Activated CD8-positive, alpha-beta memory T cell treated with anti-CD3 and anti-CD28 coated beads, Interleukin-2, amount 50 U/mL, for 24 hours (primary cell): ENCODE measurements around the gene C7orf57.

ENCODE experiments used
- DNase-seq: peaks from one replicate; pipeline ENCODE4 v3.0.0-alpha.2; 2020; ENCODE audit errors: extremely low read depth

Gene C7orf57

DNA sequence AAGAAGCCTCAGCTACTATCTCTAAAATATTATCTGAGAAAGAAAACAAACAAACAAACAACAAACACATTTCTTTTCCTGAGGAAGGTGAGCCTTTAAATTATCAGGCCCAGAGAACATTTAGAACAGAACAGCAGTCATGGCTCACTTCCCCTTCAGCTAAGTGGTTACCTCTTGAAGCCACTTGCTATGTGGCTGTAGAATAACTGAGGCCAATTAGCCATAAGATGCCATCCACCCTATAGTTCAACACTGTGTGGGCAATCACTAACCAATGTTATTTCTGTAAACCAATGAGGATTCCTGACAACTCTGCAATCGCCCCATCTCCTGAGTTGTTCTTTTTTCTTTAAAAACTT lies 50.1 kb downstream of the C7orf57 start:
- no peak for DNase-seq

DNA sequence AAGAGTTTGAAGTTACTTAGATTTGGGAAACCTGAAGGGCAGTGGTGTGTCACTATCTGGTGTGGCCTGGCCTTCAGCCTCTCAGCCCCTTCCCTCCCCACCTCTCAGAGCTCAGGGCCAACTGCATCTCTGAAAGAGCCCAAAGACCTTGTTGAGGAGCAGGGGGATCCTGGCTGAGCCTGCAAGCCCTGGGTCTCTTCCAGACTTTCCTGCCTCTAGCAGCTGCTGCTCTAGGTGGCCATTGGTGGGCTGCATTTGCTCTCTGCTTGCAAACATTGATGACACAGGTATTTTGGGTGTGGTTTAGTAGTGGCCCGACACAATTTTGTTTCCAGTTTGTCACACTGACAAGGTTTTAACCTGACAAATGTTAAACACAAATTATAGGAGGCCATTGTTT lies 50.6 kb downstream of the C7orf57 start:
- no peak for DNase-seq

DNA sequence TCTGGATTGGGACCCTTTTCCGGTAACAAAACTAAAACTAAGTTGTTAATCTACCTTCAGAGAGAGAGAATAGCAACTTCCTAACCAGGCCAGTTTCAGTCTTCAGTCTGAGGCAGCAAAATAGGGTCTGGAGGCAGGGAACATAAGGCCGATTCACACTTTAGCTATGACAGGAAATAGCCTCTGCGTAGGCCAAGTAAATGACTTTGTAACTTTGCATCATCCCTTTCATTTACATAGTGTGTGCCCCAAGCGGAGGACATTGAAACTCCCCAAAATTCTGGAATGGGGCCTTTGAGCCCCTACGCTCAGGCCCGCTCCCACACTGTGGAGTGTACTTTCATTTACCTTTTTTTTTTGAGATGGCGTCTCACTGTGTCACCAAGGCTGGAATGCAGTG lies 52.0 kb downstream of the C7orf57 start:
- DNase-seq = no peak

DNA sequence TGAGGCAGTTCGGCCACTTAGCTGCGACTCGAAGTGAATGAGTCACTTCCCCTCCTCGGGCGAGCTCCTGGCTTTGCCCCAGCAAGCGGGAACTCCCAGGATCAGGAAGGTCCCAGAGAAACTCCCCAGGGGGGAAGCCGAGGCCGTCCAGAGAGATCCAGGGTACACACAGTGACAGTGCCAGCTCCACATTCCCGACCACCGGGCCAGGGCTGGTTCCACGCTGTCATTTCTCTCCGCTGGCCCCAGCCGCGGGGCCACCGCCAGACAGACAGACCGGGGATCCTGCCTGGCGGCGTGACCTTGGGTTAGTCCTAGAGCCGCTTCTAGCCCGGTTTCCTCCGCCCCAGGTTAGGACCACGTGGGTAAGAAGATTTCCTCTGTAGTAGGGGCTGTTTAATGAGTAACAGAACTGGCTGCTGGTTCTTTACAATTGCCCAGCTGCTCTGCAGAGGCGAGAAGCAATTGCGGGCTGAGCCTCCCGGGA lies 53.3 kb downstream of the C7orf57 start:
- no peak for DNase-seq

DNA sequence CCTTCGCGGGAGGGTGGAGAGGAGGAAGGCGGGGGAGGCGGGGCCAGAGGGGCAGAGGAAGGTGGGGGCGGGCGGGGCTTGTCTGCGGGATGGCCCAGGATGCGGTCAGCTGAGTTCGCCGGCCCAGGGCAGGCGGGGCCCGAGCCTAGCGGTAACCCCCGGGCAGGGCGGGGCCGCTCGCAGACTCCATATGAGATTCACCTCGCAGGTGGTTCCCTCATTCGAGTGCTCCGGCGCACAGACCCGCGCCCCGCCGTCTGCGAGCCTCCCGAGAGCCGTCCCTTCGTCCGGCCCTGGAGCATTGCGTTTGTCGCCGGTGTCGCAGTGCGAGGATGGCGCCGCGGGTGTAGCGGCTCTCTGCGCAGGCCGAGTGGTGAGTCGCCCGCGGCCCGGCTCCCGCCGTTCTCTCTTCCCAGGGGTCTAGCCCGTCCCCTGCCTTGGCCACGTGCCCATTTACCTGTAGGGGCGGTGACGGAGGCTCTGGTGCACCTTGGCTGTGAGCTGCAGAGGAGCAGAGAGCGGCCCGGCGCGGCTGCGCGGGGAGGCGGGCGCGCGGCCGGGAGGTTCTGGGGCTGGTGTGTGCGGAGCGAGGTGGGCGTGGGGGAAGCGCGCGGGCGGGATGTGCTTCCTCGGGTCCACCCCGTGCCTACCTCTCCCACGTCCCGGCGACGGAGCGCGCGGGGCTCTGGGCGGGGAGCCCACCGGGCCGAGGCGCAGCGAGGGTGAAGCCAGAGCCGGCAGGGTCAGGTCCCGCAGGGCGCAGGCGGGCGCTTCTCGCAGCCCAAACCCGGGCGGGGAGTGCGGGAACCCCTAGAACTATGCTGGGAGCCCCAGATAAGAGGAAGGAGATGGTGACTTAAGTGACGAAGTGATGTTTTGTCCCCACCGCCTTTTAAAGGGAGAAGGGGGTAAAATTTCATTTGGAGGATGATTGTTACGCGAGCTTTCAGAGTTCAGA lies 54.0 kb downstream of the C7orf57 start, which contains the start of gene UPP1:
UPP1 (plus strand) TSS at position 220 of the 958 bp plus-strand sequence. CDS start 5,519 bp downstream, outside the sequence.
- peak; percentile 71 for DNase-seq

DNA sequence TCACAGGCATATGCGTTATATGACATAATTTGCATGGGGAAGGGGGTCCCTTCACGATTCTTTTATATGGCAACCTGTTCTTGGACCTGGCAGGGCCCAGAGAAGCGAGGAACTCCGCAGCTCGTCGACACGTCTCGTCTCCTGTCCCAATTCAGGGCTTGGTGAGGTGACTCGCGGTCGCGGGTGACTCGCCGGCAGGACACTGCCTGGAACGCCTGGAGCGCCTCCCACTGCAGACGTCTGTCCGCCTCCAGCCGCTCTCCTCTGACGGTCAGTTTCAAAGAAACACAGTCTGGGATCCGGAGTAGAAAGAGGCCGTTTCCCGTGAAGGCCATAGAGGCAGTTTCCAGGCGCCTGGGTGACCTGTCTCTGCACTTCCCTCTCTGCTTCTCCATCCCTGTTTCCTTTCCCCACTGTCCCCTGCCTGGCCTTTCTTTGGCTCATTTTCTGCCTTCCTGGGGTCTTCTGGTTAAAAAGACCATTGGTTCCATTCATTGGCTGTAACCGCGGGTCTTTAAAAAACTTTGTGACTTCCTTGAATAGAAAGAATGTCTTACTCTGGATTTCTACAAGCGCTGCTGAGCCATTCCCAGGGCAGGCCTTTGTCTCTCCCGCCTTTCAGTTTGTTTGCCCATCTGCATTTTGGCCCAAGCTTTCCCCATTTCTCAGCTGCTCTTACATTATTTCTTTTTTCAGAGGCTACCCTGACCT lies 54.9 kb downstream of the C7orf57 start:
- no peak for DNase-seq

DNA sequence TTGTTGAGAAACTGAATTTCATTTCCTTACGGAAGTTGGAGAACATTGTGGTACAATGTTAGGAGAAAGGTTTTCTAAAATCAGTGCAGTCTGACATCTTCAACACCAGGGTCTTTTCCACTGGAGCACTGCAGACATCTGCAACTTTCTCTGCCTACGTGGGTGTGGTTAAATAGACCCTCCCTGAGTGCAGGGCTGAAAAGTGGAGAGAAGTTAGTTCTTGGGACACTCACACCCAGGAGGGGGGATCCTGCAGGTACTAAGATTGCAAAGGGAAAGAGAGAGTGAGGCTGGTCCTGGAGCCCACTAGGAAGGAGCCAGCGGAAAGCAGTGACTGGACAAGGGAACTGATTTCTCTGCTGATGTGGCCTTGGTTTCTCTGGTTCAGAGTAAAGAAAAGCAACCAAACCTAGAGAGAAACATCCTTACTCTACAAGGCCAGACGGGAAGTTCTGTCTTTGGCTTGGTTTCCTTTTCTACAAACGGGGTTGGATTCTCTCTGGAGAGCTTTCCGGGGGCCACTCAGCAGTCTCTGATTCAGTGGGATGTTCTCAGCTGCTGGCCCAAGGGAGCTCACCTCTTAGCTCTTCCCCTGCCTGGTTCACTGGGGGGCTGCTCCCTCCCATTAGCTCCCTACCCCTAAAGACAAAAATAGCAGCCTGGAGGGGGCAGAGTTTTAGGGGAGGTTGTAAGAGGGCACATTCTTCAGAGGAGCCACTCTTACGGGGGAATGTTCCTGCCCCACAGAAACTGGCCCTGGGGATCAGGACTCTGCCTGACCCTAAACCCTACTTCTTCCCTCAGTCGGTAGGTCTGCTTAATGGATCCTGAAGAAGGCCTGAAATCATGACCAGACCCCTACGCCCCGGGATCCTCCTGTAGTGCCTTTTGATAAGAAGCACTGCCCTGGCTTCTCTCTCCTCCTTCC lies 56.4 kb downstream of the C7orf57 start:
- no peak for DNase-seq

DNA sequence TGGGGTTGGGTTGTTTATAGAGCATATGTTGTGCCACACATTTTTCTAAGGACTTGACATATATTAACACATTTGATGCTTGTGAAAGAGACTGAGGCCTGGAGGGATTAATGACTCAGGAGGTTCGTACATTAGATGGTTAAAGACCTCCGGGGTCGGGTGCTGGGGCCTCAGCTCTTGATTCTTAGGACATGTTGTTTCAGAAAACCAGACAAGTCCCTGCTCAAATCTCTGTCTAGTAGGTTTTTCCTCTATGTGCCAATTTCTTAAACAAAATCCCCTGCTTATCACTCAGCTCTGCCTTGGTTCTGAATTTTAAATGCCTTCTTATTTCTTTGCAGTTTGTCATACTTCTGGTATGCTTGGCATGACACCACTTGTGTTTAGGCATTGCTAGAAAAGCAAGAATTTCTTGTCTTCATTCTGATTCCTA lies 59.5 kb downstream of the C7orf57 start:
- DNase-seq = no peak

DNA sequence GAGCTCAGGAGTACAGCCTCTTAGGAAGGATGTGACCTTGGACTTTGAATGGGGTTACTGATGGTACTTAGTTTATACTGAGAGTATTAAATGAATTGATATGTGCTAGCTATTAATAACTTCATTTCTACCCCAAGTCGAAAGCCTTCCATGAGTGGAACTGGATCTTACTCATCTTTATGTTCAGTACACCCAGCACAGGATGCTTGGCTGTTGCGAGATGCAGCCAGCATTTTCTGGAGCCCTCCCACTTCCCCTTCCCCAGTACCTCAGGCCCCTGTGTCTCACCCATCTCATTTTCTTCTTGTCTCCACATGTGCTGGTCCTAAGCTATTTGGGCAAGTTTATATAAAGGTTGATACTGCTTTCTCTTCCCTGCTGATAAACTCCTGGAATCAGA lies 60.9 kb downstream of the C7orf57 start:
- DNase-seq = no peak

DNA sequence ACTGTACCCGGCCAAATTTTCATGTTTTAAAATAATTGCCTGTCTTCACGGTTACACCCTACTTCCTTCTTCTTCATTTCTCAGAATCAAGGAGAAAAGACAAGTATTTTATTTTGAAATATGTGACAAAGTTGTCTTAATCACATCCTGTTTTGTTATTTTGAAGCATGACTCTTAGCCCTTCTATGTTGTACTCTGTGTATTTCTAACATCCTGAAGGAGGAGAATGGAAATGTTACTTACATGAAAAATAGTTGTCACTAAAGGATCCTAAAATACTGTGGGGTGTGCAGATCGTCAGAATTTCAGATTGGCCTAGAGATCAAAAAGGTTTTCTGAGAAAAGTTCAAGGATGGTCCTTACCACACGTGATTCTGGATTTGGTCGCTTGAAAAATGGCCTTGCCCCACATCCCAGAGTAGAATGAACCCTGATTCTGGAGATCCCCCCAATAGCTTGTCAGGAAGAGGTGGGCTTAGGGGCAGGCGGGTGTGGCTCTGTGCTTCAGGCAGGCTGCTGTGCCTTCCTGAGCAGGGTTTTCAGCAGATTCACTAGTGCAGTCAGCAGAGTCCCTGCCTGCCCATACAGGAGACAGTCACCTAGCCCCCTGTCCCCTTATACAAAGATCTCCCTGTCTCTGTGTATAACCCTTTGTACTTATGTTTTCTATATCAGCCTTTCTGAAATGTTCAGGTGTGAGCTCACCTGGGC lies 62.3 kb downstream of the C7orf57 start:
- DNase-seq = no peak

DNA sequence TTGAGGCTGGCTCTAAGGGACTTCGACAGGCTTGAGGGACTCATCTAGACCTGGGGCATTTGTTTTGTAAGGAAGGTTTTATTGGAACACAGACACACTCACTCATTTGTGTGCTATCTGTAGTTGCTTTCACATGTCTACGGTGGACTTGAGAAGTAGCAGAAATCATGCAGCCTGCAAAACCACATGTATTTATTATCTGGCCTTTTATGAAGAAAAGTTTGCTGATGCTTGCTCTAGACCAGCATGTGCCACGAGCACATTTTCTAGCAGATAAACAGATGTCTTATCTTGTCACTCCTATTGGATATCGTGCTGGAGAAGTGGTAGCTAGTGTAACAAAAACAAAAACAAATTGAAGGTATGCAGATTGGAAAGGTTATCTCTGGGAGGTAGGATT lies 63.5 kb downstream of the C7orf57 start:
- no peak for DNase-seq

DNA sequence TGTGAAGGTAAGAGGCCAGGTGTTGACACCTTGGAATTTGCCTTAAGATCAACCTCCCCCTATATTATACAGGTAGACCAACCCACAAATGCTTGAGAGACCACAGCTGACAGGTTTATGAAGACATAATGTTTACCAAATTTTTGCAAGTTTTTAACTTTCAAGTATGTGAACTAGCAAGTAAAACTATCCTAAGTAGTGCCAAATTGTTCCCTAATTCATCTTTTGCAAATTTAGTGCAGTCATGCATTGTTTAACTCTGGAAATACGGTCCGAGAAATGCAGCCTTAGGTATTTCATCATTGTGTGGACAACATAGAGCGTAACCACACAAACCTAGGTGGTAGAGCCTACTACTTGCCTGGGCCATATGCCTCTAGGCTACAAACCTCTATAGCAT lies 64.4 kb downstream of the C7orf57 start:
- no peak for DNase-seq

DNA sequence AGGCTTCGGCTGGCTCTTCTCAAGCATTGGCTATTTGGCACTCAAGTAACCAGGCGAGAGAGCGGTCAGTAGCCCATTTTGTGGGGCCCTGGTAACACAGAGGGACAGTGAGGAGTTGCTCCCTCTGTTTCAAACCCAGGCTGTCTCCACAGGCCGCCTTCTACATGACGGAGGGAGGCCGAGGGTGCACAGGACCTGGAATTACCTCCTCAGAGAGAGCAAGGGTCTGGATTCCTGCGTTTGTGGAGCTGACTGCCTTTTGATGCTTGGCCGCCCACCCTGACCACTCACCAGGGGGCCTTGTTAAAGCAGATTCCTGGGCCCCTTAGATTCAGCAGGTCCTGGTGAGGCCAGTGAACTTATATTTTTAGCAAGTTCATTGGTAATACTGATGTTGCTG lies 66.0 kb downstream of the C7orf57 start:
- DNase-seq = no peak

DNA sequence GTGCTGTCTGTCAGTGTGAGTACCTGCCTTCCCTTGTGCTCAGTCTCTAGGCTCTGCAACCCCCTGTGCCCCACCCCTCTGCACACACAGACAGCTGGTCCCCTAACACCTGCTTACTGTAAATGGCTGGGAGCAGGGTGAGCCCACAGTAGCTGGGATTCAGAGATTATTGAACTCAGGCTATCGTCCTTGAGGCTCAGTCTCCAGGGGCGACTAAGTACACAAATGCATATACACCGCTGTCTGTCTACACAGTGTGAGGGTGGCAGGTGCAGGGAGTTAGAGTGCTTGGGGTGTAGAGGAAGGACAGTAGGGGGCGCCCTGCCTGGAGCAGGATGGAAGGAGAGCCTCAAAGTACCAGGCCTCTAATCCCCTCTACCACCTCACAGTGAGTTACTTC lies 66.6 kb downstream of the C7orf57 start:
- DNase-seq = no peak

DNA sequence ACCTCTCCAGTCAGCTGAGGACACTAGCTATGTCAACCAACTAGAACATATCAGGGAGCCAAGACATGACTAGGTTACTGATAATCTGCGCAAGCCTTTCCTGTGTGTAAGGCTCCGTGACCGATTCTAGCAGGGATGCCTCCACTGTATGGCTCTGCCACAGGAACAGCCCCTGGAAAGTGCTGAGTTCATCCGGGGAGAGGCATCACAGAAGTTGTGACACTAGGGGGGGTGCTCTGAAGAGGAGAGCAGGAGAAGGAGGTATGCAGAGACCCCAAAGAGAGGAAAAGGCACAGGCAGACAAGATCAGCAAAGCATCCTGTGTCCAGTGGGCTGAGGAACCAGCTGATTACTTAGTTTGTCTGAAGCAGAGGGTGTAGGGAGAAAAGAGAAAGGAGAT lies 67.2 kb downstream of the C7orf57 start:
- DNase-seq = no peak

DNA sequence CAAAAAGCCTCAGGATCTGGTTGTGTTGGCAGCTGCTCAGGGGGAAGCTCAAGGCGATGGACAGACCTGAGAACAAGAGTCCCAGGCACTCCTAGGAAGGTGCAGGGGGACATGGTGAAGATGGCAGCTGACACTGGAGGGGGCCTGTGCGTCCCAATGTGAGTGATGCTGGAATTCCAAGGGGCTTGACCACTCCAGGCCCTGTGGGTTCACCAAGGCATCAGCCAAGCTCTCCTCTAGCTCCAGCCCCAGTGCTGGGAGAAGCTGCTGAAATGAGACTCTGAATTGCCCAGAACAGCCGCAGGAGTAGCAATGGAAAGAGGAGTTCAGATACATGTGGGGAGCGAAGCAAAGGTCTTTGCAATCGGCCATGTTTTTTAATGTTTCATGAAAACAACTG lies 69.7 kb downstream of the C7orf57 start:
- DNase-seq = no peak

DNA sequence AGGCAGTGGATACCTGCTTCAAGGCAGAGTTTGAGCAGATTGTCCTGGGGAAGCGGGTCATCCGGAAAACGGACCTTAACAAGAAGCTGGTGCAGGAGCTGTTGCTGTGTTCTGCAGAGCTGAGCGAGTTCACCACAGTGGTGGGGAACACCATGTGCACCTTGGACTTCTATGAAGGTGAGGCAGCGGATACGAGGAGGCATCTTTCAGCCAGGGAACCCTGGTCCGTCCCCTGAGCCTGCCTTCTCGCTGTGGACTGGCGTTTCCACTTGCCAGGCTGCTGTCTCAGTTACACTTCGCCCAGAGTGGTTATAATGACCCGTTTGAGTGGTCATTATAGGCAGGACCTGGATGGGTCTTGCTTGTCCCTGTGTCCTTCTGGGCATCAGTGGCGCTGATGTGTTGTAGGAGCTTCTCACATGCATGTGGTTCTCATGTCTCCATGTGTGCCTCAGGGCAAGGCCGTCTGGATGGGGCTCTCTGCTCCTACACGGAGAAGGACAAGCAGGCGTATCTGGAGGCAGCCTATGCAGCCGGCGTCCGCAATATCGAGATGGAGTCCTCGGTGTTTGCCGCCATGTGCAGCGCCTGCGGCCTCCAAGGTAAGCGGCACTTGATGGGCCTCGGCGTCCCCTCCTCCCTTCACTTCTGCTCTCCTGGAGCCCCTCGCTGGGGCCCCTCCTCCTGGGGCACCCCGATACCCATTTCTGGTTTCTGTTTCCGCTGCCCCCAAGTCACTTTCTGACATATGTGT lies 71.7 kb downstream of the C7orf57 start:
- no peak for DNase-seq

DNA sequence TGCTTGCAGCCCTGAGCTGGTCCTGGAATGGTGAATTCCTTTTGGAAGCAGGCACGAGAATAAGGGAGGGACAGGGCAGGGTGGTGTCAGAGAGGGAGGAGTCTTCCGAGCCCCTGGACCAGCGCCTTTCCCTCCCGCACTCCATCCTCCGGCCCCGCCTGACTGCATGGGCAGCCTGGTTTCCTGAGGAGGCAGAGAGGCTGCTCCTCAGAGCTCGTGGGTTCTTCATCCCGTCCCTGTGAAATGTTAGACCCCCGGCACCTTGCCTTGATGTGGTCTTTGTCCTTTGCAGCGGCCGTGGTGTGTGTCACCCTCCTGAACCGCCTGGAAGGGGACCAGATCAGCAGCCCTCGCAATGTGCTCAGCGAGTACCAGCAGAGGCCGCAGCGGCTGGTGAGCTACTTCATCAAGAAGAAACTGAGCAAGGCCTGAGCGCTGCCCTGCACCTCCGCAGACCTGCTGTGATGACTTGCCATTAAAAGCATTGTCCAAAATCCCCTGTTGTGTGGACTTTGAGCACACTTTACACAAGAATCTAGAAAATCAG lies 72.7 kb downstream of the C7orf57 start:
- no peak for DNase-seq

DNA sequence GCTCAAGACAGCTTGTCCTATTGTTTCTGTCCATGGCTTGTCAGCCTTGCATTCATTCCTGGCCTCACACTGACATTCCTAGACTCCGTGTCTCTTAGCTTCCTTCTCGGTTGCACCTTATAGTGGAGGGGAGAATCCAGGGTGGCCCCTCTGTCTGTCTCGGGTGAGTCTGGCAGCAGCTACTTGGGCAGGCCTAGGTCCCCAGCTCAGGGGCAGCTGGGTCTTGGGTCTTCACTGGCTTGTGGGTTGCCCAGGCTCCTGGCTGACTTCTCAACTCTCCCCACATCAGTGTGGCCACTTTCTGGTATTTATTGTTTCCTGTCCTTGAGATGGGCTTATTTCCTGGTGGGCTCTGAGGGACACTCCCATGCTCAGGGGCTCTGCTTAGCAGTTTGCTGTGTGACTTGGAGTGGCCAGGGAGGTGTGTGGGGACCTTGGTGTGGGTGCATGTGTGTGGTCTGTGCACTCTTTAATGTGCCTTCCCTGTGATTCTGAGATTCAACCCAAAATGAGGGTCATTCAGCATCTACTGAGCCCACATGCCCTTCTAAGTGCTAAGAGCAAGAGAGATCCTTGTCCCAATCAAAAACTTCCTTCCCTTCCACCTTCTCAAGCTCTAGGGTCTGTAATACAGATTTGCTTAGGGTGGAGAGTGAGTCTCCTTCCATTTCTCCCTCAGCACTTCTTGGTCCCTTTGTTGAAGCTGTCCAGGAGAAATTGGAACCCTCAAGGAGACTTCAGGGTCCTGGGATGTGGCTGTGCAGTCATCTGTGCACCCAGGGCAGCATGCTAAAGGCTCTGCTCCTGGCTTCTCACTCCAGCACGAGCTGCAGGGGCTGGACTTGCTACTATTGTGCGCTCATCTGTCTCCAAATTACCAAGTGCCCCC lies 73.9 kb downstream of the C7orf57 start:
- no peak for DNase-seq
